ENCODE data around the gene PTH1R.
"Not testable (repeated sequence)": the region's sequence is repeated elsewhere in the genome, so short reads cannot be mapped to it uniquely, and the experiment has no call there.

The PTH1R gene

GRCh38 chr3:46904303-46905212 is 27.0 kb downstream of the PTH1R start:
- TF ChIP-seq POLR2A (IDR thresholded peaks at IDR 0.05; ENCODE audit: low read depth, low read length) (no peak), TAF1 (IDR thresholded peaks at IDR 0.05; ENCODE audit: borderline replicate concordance, low read depth, low read length) (no peak), POLR2AphosphoS5 (IDR thresholded peaks at IDR 0.05; ENCODE audit: low read depth, low read length) (no peak)
- DNase-seq (ENCODE audit: insufficient read length): no peak
- FAIRE-seq: no peak

GRCh38 chr3:46905213-46905560 is 27.7 kb downstream of the PTH1R start:
- no peak for TF ChIP-seq POLR2A (IDR thresholded peaks at IDR 0.05; ENCODE audit: low read depth, low read length)
- no peak for TF ChIP-seq POLR2AphosphoS5 (IDR thresholded peaks at IDR 0.05; ENCODE audit: low read depth, low read length)
- no peak for TF ChIP-seq TAF1 (IDR thresholded peaks at IDR 0.05; ENCODE audit: borderline replicate concordance, low read depth, low read length)
- FAIRE-seq (no peak), DNase-seq (ENCODE audit: insufficient read length) (no peak)

- no peak for TF ChIP-seq TAF1 (IDR thresholded peaks at IDR 0.05; ENCODE audit: borderline replicate concordance, low read depth, low read length)
- no peak for TF ChIP-seq POLR2A (IDR thresholded peaks at IDR 0.05; ENCODE audit: low read depth, low read length)
- DNase-seq (ENCODE audit: insufficient read length) (no peak), FAIRE-seq (no peak)
Measured at GRCh38 chr3:46905661-46906451, 28.3 kb downstream of the PTH1R start.

- DNase-seq (ENCODE audit: insufficient read length) (no peak), FAIRE-seq (no peak)
- TF ChIP-seq POLR2A (IDR thresholded peaks at IDR 0.05; ENCODE audit: low read depth, low read length) (no peak), TAF1 (IDR thresholded peaks at IDR 0.05; ENCODE audit: borderline replicate concordance, low read depth, low read length) (no peak), POLR2AphosphoS5 (IDR thresholded peaks at IDR 0.05; ENCODE audit: low read depth, low read length) (no peak)
Measured at GRCh38 chr3:46906471-46907058, 29.0 kb downstream of the PTH1R start.

- TF ChIP-seq POLR2A (IDR thresholded peaks at IDR 0.05; ENCODE audit: low read depth, low read length): no peak
- no peak for TF ChIP-seq POLR2AphosphoS5 (IDR thresholded peaks at IDR 0.05; ENCODE audit: low read depth, low read length)
- no peak for TF ChIP-seq TAF1 (IDR thresholded peaks at IDR 0.05; ENCODE audit: borderline replicate concordance, low read depth, low read length)
- DNase-seq (ENCODE audit: insufficient read length): no peak
- FAIRE-seq: no peak
Measured at GRCh38 chr3:46907271-46907670, 29.8 kb downstream of the PTH1R start.

GRCh38 chr3:46907960-46908293 is 30.4 kb downstream of the PTH1R start:
- FAIRE-seq (no peak), DNase-seq (ENCODE audit: insufficient read length) (no peak)
- TF ChIP-seq POLR2A (IDR thresholded peaks at IDR 0.05; ENCODE audit: low read depth, low read length): no peak
- TF ChIP-seq TAF1 (IDR thresholded peaks at IDR 0.05; ENCODE audit: borderline replicate concordance, low read depth, low read length): no peak
- TF ChIP-seq POLR2AphosphoS5 (IDR thresholded peaks at IDR 0.05; ENCODE audit: low read depth, low read length): no peak

- DNase-seq (ENCODE audit: insufficient read length) (no peak), FAIRE-seq (no peak)
- TF ChIP-seq TAF1 (IDR thresholded peaks at IDR 0.05; ENCODE audit: borderline replicate concordance, low read depth, low read length) (no peak), POLR2AphosphoS5 (IDR thresholded peaks at IDR 0.05; ENCODE audit: low read depth, low read length) (no peak), POLR2A (IDR thresholded peaks at IDR 0.05; ENCODE audit: low read depth, low read length) (no peak)
Measured at GRCh38 chr3:46908294-46908985, 30.9 kb downstream of the PTH1R start.

- no peak for FAIRE-seq
Measured at GRCh38 chr3:46908986-46909534, 31.5 kb downstream of the PTH1R start.

GRCh38 chr3:46909535-46910161 is 32.1 kb downstream of the PTH1R start:
- DNase-seq (ENCODE audit: insufficient read length): peak; percentile 93
- FAIRE-seq: peak; percentile 78
- TF ChIP-seq POLR2A (IDR thresholded peaks at IDR 0.05; ENCODE audit: low read depth, low read length): no peak
- no peak for TF ChIP-seq POLR2AphosphoS5 (IDR thresholded peaks at IDR 0.05; ENCODE audit: low read depth, low read length)
- TF ChIP-seq TAF1 (IDR thresholded peaks at IDR 0.05; ENCODE audit: borderline replicate concordance, low read depth, low read length): no peak

More at GRCh38 chr3:46908986-46909534, 31.5 kb downstream of the PTH1R start:
- no peak for DNase-seq (ENCODE audit: insufficient read length)
- no peak for TF ChIP-seq TAF1 (IDR thresholded peaks at IDR 0.05; ENCODE audit: borderline replicate concordance, low read depth, low read length)
- TF ChIP-seq POLR2AphosphoS5 (IDR thresholded peaks at IDR 0.05; ENCODE audit: low read depth, low read length): no peak
- no peak for TF ChIP-seq POLR2A (IDR thresholded peaks at IDR 0.05; ENCODE audit: low read depth, low read length)

GRCh38 chr3:46910166-46910760 is 32.7 kb downstream of the PTH1R start:
- FAIRE-seq (no peak), DNase-seq (ENCODE audit: insufficient read length) (no peak)
- TF ChIP-seq POLR2A (IDR thresholded peaks at IDR 0.05; ENCODE audit: low read depth, low read length) (no peak), POLR2AphosphoS5 (IDR thresholded peaks at IDR 0.05; ENCODE audit: low read depth, low read length) (no peak), TAF1 (IDR thresholded peaks at IDR 0.05; ENCODE audit: borderline replicate concordance, low read depth, low read length) (no peak)

GRCh38 chr3:46910914-46911313 is 33.4 kb downstream of the PTH1R start:
- not testable (repeated sequence) for DNase-seq (ENCODE audit: insufficient read length); FAIRE-seq

Measured in GM12892 (cell line).